GM23338 (cell line): ENCODE measurements around the gene NUP107. TPM values are rescaled to one million over a fixed set of nuclear protein-coding genes. Genes with fewer than 3 reads are reported as not detected.

Experiments
- ATAC-seq: fragments of 200-7000 bp; cut with Tn5 transposase; 3 replicates; pipeline ENCODE4 v1.9.1; 2020
- DNase-seq: peaks from one replicate; pipeline ENCODE4 v3.0.0-alpha.2; 2015; ENCODE audit warnings: low spot score
- H2AFZ ChIP-seq: fragments of 200-600 bp; sonication (generic); 2 replicates; pipeline ENCODE4 v1.8.0; 2016; ENCODE audit warnings: antibody characterized with exemption, mild to moderate bottlenecking, moderate library complexity
- H3F3A ChIP-seq: fragments of 200-600 bp; sonication (generic); replicated peaks from 2 replicates; pipeline ENCODE4 v1.8.0; 2017; ENCODE audit warnings: antibody characterized with exemption, mixed run types, low read depth
- H3K27ac ChIP-seq: fragments of 200-600 bp; sonication (generic); 2 replicates; pipeline ENCODE4 v1.6.1; 2016; ENCODE audit warnings: low read depth
- H3K27me3 ChIP-seq: fragments of 200-600 bp; sonication (generic); 2 replicates; pipeline ENCODE4 v1.8.0; 2016; ENCODE audit warnings: mild to moderate bottlenecking, mixed run types, moderate library complexity; ENCODE audit not compliant: insufficient read depth
- H3K36me3 ChIP-seq: fragments of 200-600 bp; sonication (generic); 2 replicates; pipeline ENCODE4 v1.8.0; 2016; ENCODE audit warnings: mild to moderate bottlenecking; ENCODE audit not compliant: insufficient read depth
- H3K4me1 ChIP-seq: fragments of 200-600 bp; sonication (generic); 2 replicates; pipeline ENCODE4 v1.8.0; 2016; ENCODE audit warnings: mild to moderate bottlenecking, moderate library complexity; ENCODE audit not compliant: insufficient read depth
- H3K4me2 ChIP-seq: fragments of 200-600 bp; sonication (generic); 2 replicates; pipeline ENCODE4 v1.7.1; 2017; ENCODE audit warnings: mixed run types
- H3K4me3 ChIP-seq: fragments of 200-600 bp; sonication (generic); 2 replicates; pipeline ENCODE4 v1.6.1; 2016; ENCODE audit warnings: mixed run types
- H3K79me2 ChIP-seq: fragments of 200-600 bp; sonication (generic); replicated peaks from 2 replicates; pipeline ENCODE4 v1.8.0; 2017; ENCODE audit warnings: mild to moderate bottlenecking; ENCODE audit not compliant: insufficient read depth
- H3K9me2 ChIP-seq: fragments of 200-600 bp; sonication (generic); 2 replicates; pipeline ENCODE4 v1.8.0; 2017; ENCODE audit not compliant: insufficient read depth
- H4K20me1 ChIP-seq: fragments of 200-600 bp; sonication (generic); replicated peaks from 2 replicates; pipeline ENCODE4 v1.8.0; 2017; ENCODE audit warnings: mild to moderate bottlenecking; ENCODE audit not compliant: insufficient read depth
- H3K27ac Mint-ChIP-seq: 2 replicates; pipeline ENCODE4 v1.8.0; 2020; ENCODE audit warnings: inconsistent platforms, mild to moderate bottlenecking, moderate library complexity, mixed read lengths
- H3K27me3 Mint-ChIP-seq: 3 replicates; pipeline ENCODE4 v1.8.0; 2022; ENCODE audit warnings: low read depth, mild to moderate bottlenecking, moderate library complexity, mixed read lengths, inconsistent platforms; ENCODE audit not compliant: insufficient read depth, poor library complexity
- H3K36me3 Mint-ChIP-seq: 3 replicates; pipeline ENCODE4 v1.8.0; 2021; ENCODE audit warnings: low read depth, mild to moderate bottlenecking, inconsistent platforms, moderate library complexity, mixed read lengths
- H3K4me1 Mint-ChIP-seq: 3 replicates; pipeline ENCODE4 v1.8.0; 2020; ENCODE audit warnings: mild to moderate bottlenecking, inconsistent platforms, mixed read lengths
- H3K4me3 Mint-ChIP-seq: 3 replicates; pipeline ENCODE4 v1.8.0; 2021; ENCODE audit warnings: moderate library complexity, mild to moderate bottlenecking, inconsistent platforms, mixed read lengths
- H3K9me3 Mint-ChIP-seq: 3 replicates; pipeline ENCODE4 v1.8.0; 2020; ENCODE audit warnings: moderate library complexity, mild to moderate bottlenecking, inconsistent platforms, mixed read lengths
- CREB1 ChIP-seq: fragments of 250-450 bp; sonication (Bioruptor Pico); IDR thresholded peaks from 2 replicates; pipeline ENCODE4 v1.5.0; 2020; ENCODE audit warnings: low read depth, mild to moderate bottlenecking, moderate library complexity
- EZH2 ChIP-seq: fragments of 200-600 bp; sonication (generic); IDR thresholded peaks from one replicate; pipeline ENCODE4 v1.8.0; 2017; ENCODE audit warnings: antibody characterized with exemption, mild to moderate bottlenecking, low read depth; ENCODE audit not compliant: unreplicated experiment
- EZH2phosphoT487 ChIP-seq: fragments of 200-600 bp; sonication (generic); IDR thresholded peaks from one replicate; pipeline ENCODE4 v1.8.1; 2018; ENCODE audit warnings: antibody characterized with exemption; ENCODE audit not compliant: unreplicated experiment
- JUNB ChIP-seq: IDR thresholded peaks from one replicate; pipeline ENCODE4 v1.6.1; 2016; ENCODE audit warnings: antibody characterized with exemption; ENCODE audit not compliant: unreplicated experiment
- NANOG ChIP-seq: IDR thresholded peaks from 2 replicates; pipeline ENCODE4 v1.6.1; 2016; ENCODE audit warnings: antibody characterized with exemption, borderline replicate concordance
- POLR2AphosphoS5 ChIP-seq: IDR thresholded peaks from 2 replicates; pipeline ENCODE4 v1.6.1; 2016; ENCODE audit warnings: antibody characterized with exemption, low read depth
- STAT1 ChIP-seq: IDR thresholded peaks from one replicate; pipeline ENCODE4 v1.6.1; 2016; ENCODE audit warnings: antibody characterized with exemption; ENCODE audit not compliant: unreplicated experiment
- ZNF114 ChIP-seq: fragments of 250-450 bp; sonication (Bioruptor Pico); IDR thresholded peaks from 2 replicates; pipeline ENCODE4 v1.5.0; 2020; ENCODE audit warnings: mild to moderate bottlenecking, moderate library complexity
- ZNF331 ChIP-seq: fragments of 250-450 bp; sonication (Bioruptor Pico); IDR thresholded peaks from 2 replicates; pipeline ENCODE4 v1.5.0; 2020; ENCODE audit warnings: low read depth, mild to moderate bottlenecking, moderate library complexity
- polyA plus RNA-seq: library from polyadenylated mRNA; unstranded; fragments of >200 nt; fragmentation: Nextera tagmentation; extraction: Ambion mirVana; gene quantifications from 2 replicates; pipeline ENCODE4 v1.2.1, GENCODE V29; 2016
- total RNA-seq: library from RNA; depleted of rRNA; stranded (reverse); fragments of >200 nt; shearing (Covaris generic); gene quantifications from 2 replicates; pipeline ENCODE4 v1.2.3, GENCODE V29; 2014
- TF ChIP-seq, protein P1 (sequence below): fragments of 250-450 bp; sonication (Bioruptor Pico); IDR thresholded peaks from 2 replicates; pipeline ENCODE4 v1.5.0; 2020; ENCODE audit warnings: mild to moderate bottlenecking, moderate library complexity
- TF ChIP-seq, protein P2 (sequence below): IDR thresholded peaks from 2 replicates; pipeline ENCODE4 v1.6.1; 2016; ENCODE audit warnings: antibody characterized with exemption
- TF ChIP-seq, protein P3 (sequence below): IDR thresholded peaks from one replicate; pipeline ENCODE4 v1.6.1; 2018; ENCODE audit warnings: antibody characterized with exemption; ENCODE audit not compliant: unreplicated experiment
- TF ChIP-seq, protein P4 (sequence below), 2 experiments: fragments of 200-600 bp in 1 of 2; sonication (generic) in 1 of 2; conservative IDR thresholded peaks; 2 replicates each; pipeline versions ENCODE4 v1.5.1 to v1.6.1; 2016 to 2017; ENCODE audit warnings: antibody characterized with exemption in 2 of 2, low read depth in 2 of 2, mild to moderate bottlenecking in 2 of 2, moderate library complexity in 1 of 2

NUP107 gene
- total and polyA plus RNA-seq, 2 experiments from 2014 or later = 123 to 152 TPM

DNA sequence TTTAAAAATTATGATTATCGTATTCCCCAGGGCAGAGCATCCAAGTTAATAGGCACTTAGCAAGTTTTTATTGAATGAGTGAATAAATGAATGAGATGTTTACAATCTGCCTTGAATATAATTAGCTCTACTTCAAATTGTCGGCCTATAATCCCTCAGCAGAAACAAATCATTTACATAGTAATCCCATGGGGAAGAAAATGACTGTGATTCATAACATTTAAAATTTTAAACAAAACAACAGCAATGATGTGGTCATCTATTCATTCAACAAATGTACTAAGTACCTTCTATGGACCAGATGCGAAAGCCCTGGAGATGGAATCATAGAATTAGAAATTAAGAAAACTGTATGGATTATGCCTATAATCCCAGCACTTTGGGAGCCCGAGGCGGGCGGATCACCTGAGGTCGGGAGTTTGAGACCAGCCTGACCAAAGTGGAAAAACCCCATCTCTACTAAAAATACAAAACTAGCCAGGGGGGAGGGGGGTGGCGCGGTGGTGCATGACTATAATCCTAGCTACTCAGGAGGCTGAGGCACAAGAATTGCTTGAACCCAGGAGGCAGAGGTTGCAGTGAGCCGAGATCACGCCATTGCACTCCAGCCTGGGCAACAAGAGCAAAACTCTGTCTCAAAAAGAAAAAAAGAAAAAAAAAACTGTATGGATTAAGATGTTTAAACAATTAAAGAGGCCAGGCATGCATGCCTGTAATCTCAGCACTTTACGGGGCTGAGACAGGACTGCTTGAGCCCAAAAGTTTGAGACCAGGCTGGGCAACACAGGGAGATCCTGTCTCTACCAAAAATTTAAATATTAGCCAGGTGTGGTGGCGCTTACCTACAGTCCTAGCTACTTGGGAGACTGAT is 103.5 kb downstream of the NUP107 start:
- Histone ChIP-seq H3K4me1 (no peaks in the 10 kb centered on the region), H3K36me3 (no peaks in the 10 kb centered on the region), H3K4me3 (no peak overlapping the region), H3K27ac (no peak overlapping the region), H3K79me2 (no peaks in the 10 kb centered on the region), H3F3A (no peaks in the 10 kb centered on the region), H2AFZ (no peak overlapping the region), H3K9me2 (no peaks in the 10 kb centered on the region; the same call in 1 of the 2 replicates), H3K4me2 (no peak overlapping the region), H3K27me3 (no peaks in the 10 kb centered on the region), H4K20me1 (no peaks in the 10 kb centered on the region)
- H3K36me3 Mint-ChIP-seq = no peaks in the 10 kb centered on the region
- DNase-seq = no peak
- no peaks in the 10 kb centered on the region for H3K9me3 Mint-ChIP-seq
- H3K4me3 Mint-ChIP-seq = no peak overlapping the region
- H3K4me1 Mint-ChIP-seq = peaks cover 12% of the 10 kb centered on the region
- ATAC-seq = no peak
- H3K27me3 Mint-ChIP-seq = peaks cover 6% of the 10 kb centered on the region
- H3K27ac Mint-ChIP-seq = no peak overlapping the region
- TF ChIP-seq ZNF331 (no peak), ZNF114 (CRISPR knock-in tag) (no peak), JUNB (no peak), POLR2AphosphoS5 (no peak), EZH2 (no peak), EZH2phosphoT487 (no peak), CREB1 (no peak), STAT1 (no peak), NANOG (no peak)
- TF ChIP-seq, protein P1, sequence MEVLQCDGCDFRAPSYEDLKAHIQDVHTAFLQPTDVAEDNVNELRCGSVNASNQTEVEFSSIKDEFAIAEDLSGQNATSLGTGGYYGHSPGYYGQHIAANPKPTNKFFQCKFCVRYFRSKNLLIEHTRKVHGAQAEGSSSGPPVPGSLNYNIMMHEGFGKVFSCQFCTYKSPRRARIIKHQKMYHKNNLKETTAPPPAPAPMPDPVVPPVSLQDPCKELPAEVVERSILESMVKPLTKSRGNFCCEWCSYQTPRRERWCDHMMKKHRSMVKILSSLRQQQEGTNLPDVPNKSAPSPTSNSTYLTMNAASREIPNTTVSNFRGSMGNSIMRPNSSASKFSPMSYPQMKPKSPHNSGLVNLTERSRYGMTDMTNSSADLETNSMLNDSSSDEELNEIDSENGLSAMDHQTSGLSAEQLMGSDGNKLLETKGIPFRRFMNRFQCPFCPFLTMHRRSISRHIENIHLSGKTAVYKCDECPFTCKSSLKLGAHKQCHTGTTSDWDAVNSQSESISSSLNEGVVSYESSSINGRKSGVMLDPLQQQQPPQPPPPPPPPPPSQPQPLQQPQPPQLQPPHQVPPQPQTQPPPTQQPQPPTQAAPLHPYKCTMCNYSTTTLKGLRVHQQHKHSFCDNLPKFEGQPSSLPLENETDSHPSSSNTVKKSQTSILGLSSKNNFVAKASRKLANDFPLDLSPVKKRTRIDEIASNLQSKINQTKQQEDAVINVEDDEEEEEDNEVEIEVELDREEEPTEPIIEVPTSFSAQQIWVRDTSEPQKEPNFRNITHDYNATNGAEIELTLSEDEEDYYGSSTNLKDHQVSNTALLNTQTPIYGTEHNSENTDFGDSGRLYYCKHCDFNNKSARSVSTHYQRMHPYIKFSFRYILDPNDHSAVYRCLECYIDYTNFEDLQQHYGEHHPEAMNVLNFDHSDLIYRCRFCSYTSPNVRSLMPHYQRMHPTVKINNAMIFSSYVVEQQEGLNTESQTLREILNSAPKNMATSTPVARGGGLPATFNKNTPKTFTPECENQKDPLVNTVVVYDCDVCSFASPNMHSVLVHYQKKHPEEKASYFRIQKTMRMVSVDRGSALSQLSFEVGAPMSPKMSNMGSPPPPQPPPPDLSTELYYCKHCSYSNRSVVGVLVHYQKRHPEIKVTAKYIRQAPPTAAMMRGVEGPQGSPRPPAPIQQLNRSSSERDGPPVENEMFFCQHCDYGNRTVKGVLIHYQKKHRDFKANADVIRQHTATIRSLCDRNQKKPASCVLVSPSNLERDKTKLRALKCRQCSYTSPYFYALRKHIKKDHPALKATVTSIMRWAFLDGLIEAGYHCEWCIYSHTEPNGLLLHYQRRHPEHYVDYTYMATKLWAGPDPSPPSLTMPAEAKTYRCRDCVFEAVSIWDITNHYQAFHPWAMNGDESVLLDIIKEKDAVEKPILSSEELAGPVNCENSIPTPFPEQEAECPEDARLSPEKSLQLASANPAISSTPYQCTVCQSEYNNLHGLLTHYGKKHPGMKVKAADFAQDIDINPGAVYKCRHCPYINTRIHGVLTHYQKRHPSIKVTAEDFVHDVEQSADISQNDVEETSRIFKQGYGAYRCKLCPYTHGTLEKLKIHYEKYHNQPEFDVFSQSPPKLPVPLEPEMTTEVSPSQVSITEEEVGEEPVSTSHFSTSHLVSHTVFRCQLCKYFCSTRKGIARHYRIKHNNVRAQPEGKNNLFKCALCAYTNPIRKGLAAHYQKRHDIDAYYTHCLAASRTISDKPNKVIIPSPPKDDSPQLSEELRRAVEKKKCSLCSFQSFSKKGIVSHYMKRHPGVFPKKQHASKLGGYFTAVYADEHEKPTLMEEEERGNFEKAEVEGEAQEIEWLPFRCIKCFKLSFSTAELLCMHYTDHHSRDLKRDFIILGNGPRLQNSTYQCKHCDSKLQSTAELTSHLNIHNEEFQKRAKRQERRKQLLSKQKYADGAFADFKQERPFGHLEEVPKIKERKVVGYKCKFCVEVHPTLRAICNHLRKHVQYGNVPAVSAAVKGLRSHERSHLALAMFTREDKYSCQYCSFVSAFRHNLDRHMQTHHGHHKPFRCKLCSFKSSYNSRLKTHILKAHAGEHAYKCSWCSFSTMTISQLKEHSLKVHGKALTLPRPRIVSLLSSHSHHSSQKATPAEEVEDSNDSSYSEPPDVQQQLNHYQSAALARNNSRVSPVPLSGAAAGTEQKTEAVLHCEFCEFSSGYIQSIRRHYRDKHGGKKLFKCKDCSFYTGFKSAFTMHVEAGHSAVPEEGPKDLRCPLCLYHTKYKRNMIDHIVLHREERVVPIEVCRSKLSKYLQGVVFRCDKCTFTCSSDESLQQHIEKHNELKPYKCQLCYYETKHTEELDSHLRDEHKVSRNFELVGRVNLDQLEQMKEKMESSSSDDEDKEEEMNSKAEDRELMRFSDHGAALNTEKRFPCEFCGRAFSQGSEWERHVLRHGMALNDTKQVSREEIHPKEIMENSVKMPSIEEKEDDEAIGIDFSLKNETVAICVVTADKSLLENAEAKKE (CRISPR knock-in tag) = no peak
- TF ChIP-seq, protein P2, sequence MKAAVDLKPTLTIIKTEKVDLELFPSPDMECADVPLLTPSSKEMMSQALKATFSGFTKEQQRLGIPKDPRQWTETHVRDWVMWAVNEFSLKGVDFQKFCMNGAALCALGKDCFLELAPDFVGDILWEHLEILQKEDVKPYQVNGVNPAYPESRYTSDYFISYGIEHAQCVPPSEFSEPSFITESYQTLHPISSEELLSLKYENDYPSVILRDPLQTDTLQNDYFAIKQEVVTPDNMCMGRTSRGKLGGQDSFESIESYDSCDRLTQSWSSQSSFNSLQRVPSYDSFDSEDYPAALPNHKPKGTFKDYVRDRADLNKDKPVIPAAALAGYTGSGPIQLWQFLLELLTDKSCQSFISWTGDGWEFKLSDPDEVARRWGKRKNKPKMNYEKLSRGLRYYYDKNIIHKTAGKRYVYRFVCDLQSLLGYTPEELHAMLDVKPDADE = no peak
- TF ChIP-seq, protein P3, sequence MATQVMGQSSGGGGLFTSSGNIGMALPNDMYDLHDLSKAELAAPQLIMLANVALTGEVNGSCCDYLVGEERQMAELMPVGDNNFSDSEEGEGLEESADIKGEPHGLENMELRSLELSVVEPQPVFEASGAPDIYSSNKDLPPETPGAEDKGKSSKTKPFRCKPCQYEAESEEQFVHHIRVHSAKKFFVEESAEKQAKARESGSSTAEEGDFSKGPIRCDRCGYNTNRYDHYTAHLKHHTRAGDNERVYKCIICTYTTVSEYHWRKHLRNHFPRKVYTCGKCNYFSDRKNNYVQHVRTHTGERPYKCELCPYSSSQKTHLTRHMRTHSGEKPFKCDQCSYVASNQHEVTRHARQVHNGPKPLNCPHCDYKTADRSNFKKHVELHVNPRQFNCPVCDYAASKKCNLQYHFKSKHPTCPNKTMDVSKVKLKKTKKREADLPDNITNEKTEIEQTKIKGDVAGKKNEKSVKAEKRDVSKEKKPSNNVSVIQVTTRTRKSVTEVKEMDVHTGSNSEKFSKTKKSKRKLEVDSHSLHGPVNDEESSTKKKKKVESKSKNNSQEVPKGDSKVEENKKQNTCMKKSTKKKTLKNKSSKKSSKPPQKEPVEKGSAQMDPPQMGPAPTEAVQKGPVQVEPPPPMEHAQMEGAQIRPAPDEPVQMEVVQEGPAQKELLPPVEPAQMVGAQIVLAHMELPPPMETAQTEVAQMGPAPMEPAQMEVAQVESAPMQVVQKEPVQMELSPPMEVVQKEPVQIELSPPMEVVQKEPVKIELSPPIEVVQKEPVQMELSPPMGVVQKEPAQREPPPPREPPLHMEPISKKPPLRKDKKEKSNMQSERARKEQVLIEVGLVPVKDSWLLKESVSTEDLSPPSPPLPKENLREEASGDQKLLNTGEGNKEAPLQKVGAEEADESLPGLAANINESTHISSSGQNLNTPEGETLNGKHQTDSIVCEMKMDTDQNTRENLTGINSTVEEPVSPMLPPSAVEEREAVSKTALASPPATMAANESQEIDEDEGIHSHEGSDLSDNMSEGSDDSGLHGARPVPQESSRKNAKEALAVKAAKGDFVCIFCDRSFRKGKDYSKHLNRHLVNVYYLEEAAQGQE = no peak
- TF ChIP-seq, protein P4, sequence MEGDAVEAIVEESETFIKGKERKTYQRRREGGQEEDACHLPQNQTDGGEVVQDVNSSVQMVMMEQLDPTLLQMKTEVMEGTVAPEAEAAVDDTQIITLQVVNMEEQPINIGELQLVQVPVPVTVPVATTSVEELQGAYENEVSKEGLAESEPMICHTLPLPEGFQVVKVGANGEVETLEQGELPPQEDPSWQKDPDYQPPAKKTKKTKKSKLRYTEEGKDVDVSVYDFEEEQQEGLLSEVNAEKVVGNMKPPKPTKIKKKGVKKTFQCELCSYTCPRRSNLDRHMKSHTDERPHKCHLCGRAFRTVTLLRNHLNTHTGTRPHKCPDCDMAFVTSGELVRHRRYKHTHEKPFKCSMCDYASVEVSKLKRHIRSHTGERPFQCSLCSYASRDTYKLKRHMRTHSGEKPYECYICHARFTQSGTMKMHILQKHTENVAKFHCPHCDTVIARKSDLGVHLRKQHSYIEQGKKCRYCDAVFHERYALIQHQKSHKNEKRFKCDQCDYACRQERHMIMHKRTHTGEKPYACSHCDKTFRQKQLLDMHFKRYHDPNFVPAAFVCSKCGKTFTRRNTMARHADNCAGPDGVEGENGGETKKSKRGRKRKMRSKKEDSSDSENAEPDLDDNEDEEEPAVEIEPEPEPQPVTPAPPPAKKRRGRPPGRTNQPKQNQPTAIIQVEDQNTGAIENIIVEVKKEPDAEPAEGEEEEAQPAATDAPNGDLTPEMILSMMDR (conservative IDR thresholded peaks at IDR 0.05; ENCODE audit: low read depth in 2 of 2) = no peak
